Measurements from ENCODE around the gene PCNT.
"Not testable (repeated sequence)": the region's sequence is repeated elsewhere in the genome, so short reads cannot be mapped to it uniquely, and the experiment has no call there.

PCNT gene

GRCh38 chr21:46385846-46386733, 62.1 kb downstream of the PCNT start:
- DNase-seq (ENCODE audit: low spot score): no peak

GRCh38 chr21:46386734-46387088, 62.8 kb downstream of the PCNT start:
- DNase-seq (ENCODE audit: low spot score): no peak

DNA sequence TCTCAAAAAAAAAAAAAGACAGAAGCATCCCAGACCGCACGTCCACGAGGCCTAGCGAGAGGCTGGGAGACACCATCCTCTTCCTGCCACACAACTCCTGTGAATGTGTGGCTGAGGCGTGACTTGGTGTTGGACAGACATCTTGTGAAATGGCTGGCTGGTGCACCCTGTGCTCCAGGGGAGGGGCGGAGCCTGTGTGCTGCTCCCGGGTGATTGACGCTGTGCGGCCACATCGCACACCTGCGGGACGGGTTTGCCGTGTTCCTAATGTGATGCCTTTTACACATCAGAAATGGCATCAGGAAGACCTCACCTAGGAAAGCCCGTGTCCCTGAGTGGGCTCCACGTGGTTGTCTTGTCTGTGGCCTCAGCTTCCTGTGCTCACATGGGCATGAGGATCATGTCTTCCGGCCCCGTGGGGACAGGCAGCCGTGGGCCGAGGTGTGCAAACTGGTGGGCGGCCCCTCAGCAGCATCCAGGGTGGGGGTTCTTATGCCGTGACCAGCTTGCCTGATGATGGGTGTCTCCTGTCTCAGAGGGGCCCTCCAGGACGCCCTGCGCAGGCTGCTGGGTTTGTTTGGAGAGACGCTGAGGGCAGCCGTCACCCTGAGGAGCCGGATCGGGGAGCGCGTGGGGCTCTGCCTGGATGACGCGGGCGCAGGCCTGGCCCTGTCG, 64.4 kb downstream of the PCNT start:
- DNase-seq (ENCODE audit: low spot score): no peak

- DNase-seq (ENCODE audit: low spot score): no peak
These were observed 64.9 kb downstream of the PCNT start for GRCh38 chr21:46388896-46389295.

- no peak for DNase-seq (ENCODE audit: low spot score)
These were observed 66.9 kb downstream of the PCNT start for GRCh38 chr21:46390603-46391545.

DNA sequence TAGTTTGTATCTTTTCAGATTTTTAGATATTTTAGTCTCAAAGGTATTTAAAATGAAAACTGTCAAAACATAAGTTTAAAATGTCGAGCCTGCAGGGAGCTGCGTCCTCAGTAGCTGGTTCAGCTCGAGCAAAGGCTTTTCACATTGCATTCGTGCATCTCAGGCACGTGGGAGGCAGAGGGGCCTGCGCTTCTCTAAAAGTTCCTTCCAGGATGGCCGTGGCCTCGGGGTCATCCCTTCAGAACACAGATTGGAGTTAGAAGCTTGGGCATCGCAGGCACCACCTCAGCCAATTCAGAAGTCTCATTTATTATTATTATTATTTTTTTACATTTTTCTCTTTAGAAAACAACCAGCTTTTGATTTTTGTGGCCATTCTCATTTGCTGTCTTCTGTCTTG, 67.8 kb downstream of the PCNT start:
- no peak for DNase-seq (ENCODE audit: low spot score)

GRCh38 chr21:46392921-46393320, 69.0 kb downstream of the PCNT start:
- DNase-seq (ENCODE audit: low spot score): no peak

GRCh38 chr21:46393451-46393940, 69.5 kb downstream of the PCNT start:
- no peak for DNase-seq (ENCODE audit: low spot score)

DNA sequence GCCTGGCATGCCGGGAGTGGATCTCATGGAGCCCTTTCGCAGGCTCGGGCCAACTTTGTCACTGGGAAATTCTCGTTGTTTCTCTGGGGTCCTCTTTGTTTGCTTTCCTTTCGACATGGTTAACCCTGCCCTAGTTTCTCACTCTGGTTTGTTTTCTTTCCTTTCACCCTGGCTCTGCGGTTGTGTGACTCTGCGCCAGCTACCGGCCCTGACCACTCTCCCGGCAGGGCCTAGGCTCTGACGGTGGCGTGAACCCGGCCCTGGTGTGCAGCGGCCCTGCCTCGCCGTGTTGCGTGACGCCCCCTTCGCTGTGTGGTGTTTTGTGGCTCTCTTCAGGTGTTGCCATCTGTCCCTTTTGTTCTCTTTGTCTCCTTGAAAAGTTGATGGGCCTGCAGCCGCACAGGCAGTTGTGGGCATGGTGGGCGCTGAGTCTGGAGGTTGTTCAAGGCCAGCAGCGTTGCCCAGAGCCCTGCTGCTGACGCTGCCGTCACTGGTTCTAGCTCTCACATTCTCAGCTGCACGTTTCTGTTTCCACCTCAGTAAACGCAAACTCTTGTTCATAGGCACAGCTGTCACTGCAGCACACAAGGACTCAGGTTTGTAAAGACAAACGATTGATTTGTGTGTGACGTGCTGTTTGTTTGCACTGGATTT, 70.1 kb downstream of the PCNT start:
- DNase-seq (ENCODE audit: low spot score): no peak

DNA sequence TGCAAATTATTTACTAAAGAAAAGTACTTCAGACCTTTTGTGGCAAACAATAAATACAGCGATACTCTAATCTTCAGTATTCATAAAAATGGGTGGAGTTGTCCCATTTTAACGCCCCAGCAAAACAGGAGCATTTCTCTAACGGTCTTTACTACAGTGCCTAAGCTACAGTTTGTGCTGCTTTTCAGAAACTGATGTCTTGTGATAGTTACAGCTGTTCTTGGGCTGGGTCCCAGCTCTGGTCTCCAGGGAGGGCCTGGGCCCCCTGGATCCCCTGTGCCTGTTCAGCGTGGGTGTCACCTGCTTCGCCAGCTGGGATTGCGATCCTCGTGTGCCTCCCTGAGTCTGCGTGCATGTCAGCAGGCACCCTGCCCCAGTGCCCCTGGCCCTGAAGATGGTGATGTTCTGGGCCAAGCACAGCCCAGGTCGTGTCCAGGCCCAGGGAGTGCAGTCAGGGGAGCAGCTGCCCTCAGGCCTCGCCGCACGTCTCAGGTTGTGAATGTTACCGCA, 70.7 kb downstream of the PCNT start:
- DNase-seq (ENCODE audit: low spot score): no peak

DNA sequence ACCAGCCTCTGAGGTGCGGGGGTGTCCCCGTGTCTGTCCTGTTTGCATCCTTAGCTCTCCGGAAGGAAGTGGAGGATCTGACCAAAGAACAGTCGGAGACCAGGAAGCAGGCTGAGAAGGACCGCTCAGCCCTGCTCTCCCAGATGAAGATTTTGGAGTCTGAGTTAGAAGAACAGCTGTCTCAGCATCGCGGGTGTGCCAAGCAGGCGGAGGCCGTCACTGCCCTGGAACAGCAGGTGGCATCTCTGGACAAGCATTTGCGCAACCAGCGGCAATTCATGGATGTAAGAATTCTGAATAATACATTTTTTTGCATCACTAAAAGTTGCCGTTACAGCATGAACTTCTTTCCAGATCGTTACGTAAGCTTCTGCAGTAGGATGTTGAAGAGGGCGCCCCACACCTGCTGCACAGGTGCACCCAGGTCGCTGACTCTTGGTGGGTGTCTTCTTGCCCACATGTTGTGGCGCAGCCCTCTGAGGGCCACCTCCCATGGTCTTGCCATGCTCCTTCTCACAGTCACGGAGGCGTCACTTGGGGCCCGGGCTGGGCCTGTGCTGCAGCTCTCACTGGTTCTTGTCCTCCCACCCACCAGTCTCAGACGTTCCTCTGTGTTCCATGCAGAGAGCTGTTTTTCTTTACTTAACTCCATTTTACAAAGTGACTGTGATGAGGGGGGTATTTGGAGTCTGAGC, 73.4 kb downstream of the PCNT start:
- DNase-seq (ENCODE audit: low spot score): no peak

GRCh38 chr21:46397993-46398392, 74.0 kb downstream of the PCNT start:
- DNase-seq (ENCODE audit: low spot score): no peak

- no peak for DNase-seq (ENCODE audit: low spot score)
These were observed 75.2 kb downstream of the PCNT start for GRCh38 chr21:46399129-46399528.

DNA sequence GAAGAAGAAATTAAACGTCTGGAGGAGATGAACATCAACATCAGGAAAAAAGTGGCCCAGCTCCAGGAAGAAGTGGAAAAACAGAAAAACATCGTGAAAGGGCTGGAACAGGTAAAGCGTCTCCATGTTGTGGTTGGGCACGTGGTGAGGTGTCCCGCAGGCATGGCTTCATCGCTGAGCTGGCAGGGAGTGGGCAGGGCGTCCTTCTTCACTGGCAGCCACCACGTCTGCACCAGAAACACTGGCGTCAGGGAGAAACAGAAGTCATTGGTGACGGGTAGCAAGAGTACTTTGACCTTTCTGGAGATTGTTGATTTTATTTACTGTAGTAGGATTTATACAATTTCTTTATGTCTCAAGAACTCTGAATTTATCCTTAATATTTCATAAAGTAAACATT, 75.7 kb downstream of the PCNT start:
- DNase-seq (ENCODE audit: low spot score): no peak

- DNase-seq (ENCODE audit: low spot score): no peak
These were observed 77.4 kb downstream of the PCNT start for GRCh38 chr21:46401186-46401910.

GRCh38 chr21:46402421-46402820, 78.5 kb downstream of the PCNT start:
- DNase-seq (ENCODE audit: low spot score): no peak

- DNase-seq (ENCODE audit: low spot score): not testable (repeated sequence)
These were observed 79.4 kb downstream of the PCNT start for GRCh38 chr21:46403234-46403811.

- DNase-seq (ENCODE audit: low spot score): no peak
These were observed 80.3 kb downstream of the PCNT start for GRCh38 chr21:46404306-46404705.

DNA sequence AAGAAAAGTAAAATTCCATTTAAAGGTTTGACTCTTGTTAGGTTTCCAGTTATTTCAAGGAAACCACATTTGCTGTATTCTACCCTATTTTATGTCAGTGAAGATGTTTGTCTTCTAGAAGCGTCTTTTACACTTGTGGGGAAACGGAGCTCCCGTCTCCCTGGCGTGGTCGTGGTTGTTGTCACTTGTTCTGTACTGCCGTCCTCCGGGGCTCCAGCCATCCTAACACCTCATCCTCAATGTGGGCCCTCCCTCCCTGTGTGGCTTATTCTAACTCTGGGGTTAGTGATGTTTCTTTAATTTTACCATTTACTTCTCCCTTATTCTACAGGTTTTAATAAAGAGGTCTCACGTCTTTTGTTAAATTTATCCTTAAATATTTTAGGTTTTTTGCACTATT, 82.0 kb downstream of the PCNT start:
- DNase-seq (ENCODE audit: low spot score): no peak
